HEK293 (cell line): ENCODE results near the gene FILIP1L.

Experiments
- KLF16 ChIP-seq: fragments of 450-650 bp; formaldehyde crosslinking; IDR thresholded peaks from 2 replicates; pipeline ENCODE4 v1.5.1; 2017; ENCODE audit warnings: missing biosample characterization, missing genetic modification characterization
- KLF9 ChIP-seq: fragments of 450-650 bp; formaldehyde crosslinking; IDR thresholded peaks from 2 replicates; pipeline ENCODE4 v1.5.1; 2016; ENCODE audit warnings: missing biosample characterization, missing genetic modification characterization, low read depth
- SP2 ChIP-seq: fragments of 450-650 bp; formaldehyde crosslinking; IDR thresholded peaks from 2 replicates; pipeline ENCODE4 v1.5.1; 2016; ENCODE audit warnings: missing biosample characterization, missing genetic modification characterization
- ZBTB7A ChIP-seq: fragments of 450-650 bp; formaldehyde crosslinking; IDR thresholded peaks from 2 replicates; pipeline ENCODE4 v1.5.1; 2016; ENCODE audit warnings: low read depth, missing biosample characterization, missing genetic modification characterization
- ZBTB8A ChIP-seq: fragments of 450-650 bp; formaldehyde crosslinking; IDR thresholded peaks from 2 replicates; pipeline ENCODE4 v1.5.1; 2016; ENCODE audit warnings: missing biosample characterization, missing genetic modification characterization
- ZFP69B ChIP-seq: fragments of 450-650 bp; formaldehyde crosslinking; IDR thresholded peaks from 2 replicates; pipeline ENCODE4 v1.5.1; 2016; ENCODE audit warnings: missing biosample characterization, missing genetic modification characterization
- ZNF138 ChIP-seq: fragments of 450-650 bp; formaldehyde crosslinking; IDR thresholded peaks from 2 replicates; pipeline ENCODE4 v1.5.1; 2016; ENCODE audit warnings: missing biosample characterization, missing genetic modification characterization, borderline replicate concordance
- ZNF140 ChIP-seq: fragments of 450-650 bp; formaldehyde crosslinking; IDR thresholded peaks from 2 replicates; pipeline ENCODE4 v1.5.1; 2016; ENCODE audit warnings: missing biosample characterization, missing genetic modification characterization
- ZNF549 ChIP-seq: fragments of 450-650 bp; IDR thresholded peaks from 2 replicates; pipeline ENCODE4 v1.5.1; 2018; ENCODE audit warnings: missing biosample characterization, missing genetic modification characterization, mild to moderate bottlenecking, inconsistent platforms, moderate library complexity
- ZNF785 ChIP-seq: fragments of 450-650 bp; formaldehyde crosslinking; IDR thresholded peaks from 2 replicates; pipeline ENCODE4 v1.5.1; 2016; ENCODE audit warnings: missing biosample characterization, missing genetic modification characterization
- TF ChIP-seq, protein P1 (sequence below): fragments of 450-650 bp; formaldehyde crosslinking; IDR thresholded peaks from 2 replicates; pipeline ENCODE4 v1.5.1; 2016; ENCODE audit warnings: missing biosample characterization, missing genetic modification characterization
- TF ChIP-seq, protein P2 (sequence below): fragments of 450-650 bp; formaldehyde crosslinking; IDR thresholded peaks from 2 replicates; pipeline ENCODE4 v1.5.1; 2017; ENCODE audit warnings: missing biosample characterization, mild to moderate bottlenecking, missing genetic modification characterization, moderate library complexity
- TF ChIP-seq, protein P3 (sequence below): fragments of 450-650 bp; formaldehyde crosslinking; IDR thresholded peaks from 2 replicates; pipeline ENCODE4 v1.5.1; 2016; ENCODE audit warnings: missing biosample characterization, missing genetic modification characterization
- TF ChIP-seq, protein P4 (sequence below): fragments of 450-650 bp; IDR thresholded peaks from 2 replicates; pipeline ENCODE4 v1.5.1; 2018; ENCODE audit warnings: missing biosample characterization, missing genetic modification characterization

DNA sequence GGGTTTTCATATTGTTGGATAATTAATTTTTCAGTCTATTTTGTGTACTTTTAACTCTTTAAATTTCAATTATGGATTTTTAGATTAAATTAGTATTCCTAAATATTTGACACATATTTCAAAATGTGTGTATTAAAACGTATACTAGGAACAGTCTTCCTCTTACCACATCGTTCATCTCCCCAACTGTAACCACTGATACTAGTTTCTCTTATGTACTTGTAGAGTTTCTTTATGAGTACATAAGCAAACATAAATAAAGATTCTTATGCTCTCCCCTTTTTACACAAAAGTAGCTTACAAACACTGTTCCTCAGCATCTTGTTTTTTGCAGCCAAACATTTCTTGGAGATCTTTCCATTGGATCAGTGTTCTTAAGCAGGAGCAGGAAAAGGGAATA, 250.7 kb downstream of the FILIP1L start:
- TF ChIP-seq ZBTB7A (no peak), ZNF138 (no peak), ZNF549 (tag by site-specific recombination) (no peak), KLF16 (tag by site-specific recombination) (no peak), SP2 (no peak), KLF9 (tag by site-specific recombination) (no peak), ZNF785 (tag by site-specific recombination) (no peak), ZFP69B (no peak), ZNF140 (tag by site-specific recombination) (no peak), ZBTB8A (no peak)
- TF ChIP-seq, protein P1, sequence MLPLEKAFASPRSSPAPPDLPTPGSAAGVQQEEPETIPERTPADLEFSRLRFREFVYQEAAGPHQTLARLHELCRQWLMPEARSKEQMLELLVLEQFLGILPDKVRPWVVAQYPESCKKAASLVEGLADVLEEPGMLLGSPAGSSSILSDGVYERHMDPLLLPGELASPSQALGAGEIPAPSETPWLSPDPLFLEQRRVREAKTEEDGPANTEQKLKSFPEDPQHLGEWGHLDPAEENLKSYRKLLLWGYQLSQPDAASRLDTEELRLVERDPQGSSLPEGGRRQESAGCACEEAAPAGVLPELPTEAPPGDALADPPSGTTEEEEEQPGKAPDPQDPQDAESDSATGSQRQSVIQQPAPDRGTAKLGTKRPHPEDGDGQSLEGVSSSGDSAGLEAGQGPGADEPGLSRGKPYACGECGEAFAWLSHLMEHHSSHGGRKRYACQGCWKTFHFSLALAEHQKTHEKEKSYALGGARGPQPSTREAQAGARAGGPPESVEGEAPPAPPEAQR, result no peak
- TF ChIP-seq, protein P2, sequence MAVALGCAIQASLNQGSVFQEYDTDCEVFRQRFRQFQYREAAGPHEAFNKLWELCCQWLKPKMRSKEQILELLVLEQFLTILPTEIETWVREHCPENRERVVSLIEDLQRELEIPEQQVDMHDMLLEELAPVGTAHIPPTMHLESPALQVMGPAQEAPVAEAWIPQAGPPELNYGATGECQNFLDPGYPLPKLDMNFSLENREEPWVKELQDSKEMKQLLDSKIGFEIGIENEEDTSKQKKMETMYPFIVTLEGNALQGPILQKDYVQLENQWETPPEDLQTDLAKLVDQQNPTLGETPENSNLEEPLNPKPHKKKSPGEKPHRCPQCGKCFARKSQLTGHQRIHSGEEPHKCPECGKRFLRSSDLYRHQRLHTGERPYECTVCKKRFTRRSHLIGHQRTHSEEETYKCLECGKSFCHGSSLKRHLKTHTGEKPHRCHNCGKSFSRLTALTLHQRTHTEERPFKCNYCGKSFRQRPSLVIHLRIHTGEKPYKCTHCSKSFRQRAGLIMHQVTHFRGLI (tag by site-specific recombination), result no peak
- TF ChIP-seq, protein P3, sequence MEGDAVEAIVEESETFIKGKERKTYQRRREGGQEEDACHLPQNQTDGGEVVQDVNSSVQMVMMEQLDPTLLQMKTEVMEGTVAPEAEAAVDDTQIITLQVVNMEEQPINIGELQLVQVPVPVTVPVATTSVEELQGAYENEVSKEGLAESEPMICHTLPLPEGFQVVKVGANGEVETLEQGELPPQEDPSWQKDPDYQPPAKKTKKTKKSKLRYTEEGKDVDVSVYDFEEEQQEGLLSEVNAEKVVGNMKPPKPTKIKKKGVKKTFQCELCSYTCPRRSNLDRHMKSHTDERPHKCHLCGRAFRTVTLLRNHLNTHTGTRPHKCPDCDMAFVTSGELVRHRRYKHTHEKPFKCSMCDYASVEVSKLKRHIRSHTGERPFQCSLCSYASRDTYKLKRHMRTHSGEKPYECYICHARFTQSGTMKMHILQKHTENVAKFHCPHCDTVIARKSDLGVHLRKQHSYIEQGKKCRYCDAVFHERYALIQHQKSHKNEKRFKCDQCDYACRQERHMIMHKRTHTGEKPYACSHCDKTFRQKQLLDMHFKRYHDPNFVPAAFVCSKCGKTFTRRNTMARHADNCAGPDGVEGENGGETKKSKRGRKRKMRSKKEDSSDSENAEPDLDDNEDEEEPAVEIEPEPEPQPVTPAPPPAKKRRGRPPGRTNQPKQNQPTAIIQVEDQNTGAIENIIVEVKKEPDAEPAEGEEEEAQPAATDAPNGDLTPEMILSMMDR (tag by site-specific recombination), result no peak
- TF ChIP-seq, protein P4, sequence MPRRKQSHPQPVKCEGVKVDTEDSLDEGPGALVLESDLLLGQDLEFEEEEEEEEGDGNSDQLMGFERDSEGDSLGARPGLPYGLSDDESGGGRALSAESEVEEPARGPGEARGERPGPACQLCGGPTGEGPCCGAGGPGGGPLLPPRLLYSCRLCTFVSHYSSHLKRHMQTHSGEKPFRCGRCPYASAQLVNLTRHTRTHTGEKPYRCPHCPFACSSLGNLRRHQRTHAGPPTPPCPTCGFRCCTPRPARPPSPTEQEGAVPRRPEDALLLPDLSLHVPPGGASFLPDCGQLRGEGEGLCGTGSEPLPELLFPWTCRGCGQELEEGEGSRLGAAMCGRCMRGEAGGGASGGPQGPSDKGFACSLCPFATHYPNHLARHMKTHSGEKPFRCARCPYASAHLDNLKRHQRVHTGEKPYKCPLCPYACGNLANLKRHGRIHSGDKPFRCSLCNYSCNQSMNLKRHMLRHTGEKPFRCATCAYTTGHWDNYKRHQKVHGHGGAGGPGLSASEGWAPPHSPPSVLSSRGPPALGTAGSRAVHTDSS, result no peak
